ENCODE results near the gene BSPRY.

The BSPRY gene

DNA sequence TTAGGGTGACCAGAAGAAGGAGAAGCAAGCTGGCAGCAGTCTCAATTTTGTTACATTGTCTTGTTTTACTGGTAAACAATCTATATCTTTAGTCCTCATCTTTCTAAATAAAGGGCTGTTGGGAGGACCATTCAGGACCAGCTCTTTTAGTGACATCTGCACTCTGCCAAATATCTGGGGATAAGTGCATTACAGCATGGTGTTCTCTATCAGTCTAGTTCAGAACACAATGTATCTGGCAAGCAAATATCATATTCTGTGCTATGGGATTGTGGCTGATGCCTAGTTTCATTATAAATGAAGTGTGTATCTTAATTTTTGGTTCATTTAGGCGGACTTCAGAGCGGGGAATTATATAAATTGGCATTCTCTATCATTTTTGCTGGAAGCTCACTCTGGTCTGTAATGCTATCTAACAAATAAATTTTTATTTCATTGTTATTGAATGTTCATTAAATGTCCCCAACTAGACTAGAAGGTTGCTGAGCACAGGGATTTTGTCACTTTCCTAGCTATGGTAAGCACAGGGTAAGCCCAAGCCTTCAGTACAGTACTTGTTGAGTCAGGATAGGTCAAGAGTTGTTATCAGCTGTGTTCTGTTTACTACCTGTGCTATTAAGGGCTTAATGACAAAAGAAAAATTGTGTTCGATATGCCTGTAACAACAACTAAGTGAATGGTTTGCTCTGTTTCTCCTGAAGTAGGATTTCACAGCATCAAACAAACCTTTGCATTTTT, 21.1 kb upstream of the BSPRY start:
- Histone ChIP-seq H3K9ac (ENCODE audit: low read depth, low read length) (no peak overlapping the region), H3K4me1 (ENCODE audit: insufficient read depth, low read length) (no peaks in the 10 kb centered on the region), H3K27ac (ENCODE audit: low read length) (no peak overlapping the region), H3K79me2 (ENCODE audit: insufficient read depth, low read length) (no peaks in the 10 kb centered on the region), H4K20me1 (ENCODE audit: insufficient read depth, low read length) (no peaks in the 10 kb centered on the region), H3K4me3 (ENCODE audit: low read depth in 1 of 2, low read length in 2 of 2) (no peak overlapping the region), H3K27me3 (ENCODE audit: insufficient read depth, low read length, poor library complexity) (no peaks in the 10 kb centered on the region), H3K36me3 (ENCODE audit: insufficient read depth, low read length) (no peaks in the 10 kb centered on the region), H3K9me3 (ENCODE audit: insufficient read depth, low read length, severe bottlenecking) (no peaks in the 10 kb centered on the region), H2AFZ (ENCODE audit: low read depth, low read length) (no peak overlapping the region), H3K4me2 (ENCODE audit: insufficient read depth, low read length) (no peak overlapping the region)
- ATAC-seq (ENCODE audit: insufficient read depth, low read depth) (no peak), DNase-seq (no peak)
- no peak for TF ChIP-seq CTCF (IDR thresholded peaks at IDR 0.05; ENCODE audit: borderline replicate concordance, extremely low read depth, low read length, poor library complexity, severe bottlenecking)
- no peak for TF ChIP-seq EZH2 (IDR thresholded peaks at IDR 0.05; ENCODE audit: borderline replicate concordance, low read depth, low read length, severe bottlenecking)

- Histone ChIP-seq H3K36me3 (ENCODE audit: insufficient read depth, low read length) (no peaks in the 10 kb centered on the region), H3K9ac (ENCODE audit: low read depth, low read length) (no peak overlapping the region), H3K4me3 (ENCODE audit: low read depth in 1 of 2, low read length in 2 of 2) (no peak overlapping the region), H3K4me2 (ENCODE audit: insufficient read depth, low read length) (no peak overlapping the region), H3K27me3 (ENCODE audit: insufficient read depth, low read length, poor library complexity) (no peaks in the 10 kb centered on the region), H3K79me2 (ENCODE audit: insufficient read depth, low read length) (no peaks in the 10 kb centered on the region), H3K4me1 (ENCODE audit: insufficient read depth, low read length) (no peaks in the 10 kb centered on the region), H4K20me1 (ENCODE audit: insufficient read depth, low read length) (no peaks in the 10 kb centered on the region), H3K9me3 (ENCODE audit: insufficient read depth, low read length, severe bottlenecking) (no peaks in the 10 kb centered on the region), H3K27ac (ENCODE audit: low read length) (no peak overlapping the region), H2AFZ (ENCODE audit: low read depth, low read length) (no peak overlapping the region)
- TF ChIP-seq CTCF (IDR thresholded peaks at IDR 0.05; ENCODE audit: borderline replicate concordance, extremely low read depth, low read length, poor library complexity, severe bottlenecking) = no peak
- no peak for TF ChIP-seq EZH2 (IDR thresholded peaks at IDR 0.05; ENCODE audit: borderline replicate concordance, low read depth, low read length, severe bottlenecking)
- no peak for DNase-seq
- no peak for ATAC-seq (ENCODE audit: insufficient read depth, low read depth)
Observed at GRCh38 chr9:113331780-113332179, 17.6 kb upstream of the BSPRY start.

DNA sequence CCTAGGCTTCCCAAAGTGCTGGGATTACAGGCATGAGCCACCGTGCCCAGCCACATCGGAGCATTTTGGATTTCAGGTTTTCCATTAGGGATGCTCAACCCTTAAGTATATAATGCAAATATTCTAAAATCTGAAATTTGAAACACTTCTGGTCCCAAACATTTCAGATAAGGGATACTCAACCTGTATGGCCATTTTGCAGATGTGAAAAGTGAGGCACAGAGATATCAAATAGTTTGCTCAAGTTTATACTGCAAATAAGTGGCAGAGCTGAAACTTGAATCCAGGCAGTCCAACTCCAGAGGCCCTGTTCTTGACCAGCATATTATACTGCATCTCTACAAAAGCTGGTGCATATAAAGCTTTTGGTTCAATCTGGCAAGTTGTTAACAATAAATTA, 11.6 kb upstream of the BSPRY start:
- H3K79me2 ChIP-seq (ENCODE audit: insufficient read depth, low read length) = no peaks in the 10 kb centered on the region
- H3K27me3 ChIP-seq (ENCODE audit: insufficient read depth, low read length, poor library complexity) = no peaks in the 10 kb centered on the region
- no peaks in the 10 kb centered on the region for H4K20me1 ChIP-seq (ENCODE audit: insufficient read depth, low read length)
- H3K4me3 ChIP-seq (ENCODE audit: low read depth in 1 of 2, low read length in 2 of 2) = no peak overlapping the region
- peaks cover 21% of the 10 kb centered on the region for H3K4me1 ChIP-seq (ENCODE audit: insufficient read depth, low read length)
- ATAC-seq (ENCODE audit: insufficient read depth, low read depth) (no peak), DNase-seq (no peak)
- H3K9ac ChIP-seq (ENCODE audit: low read depth, low read length) = no peak overlapping the region
- no peaks in the 10 kb centered on the region for H3K9me3 ChIP-seq (ENCODE audit: insufficient read depth, low read length, severe bottlenecking)
- H3K4me2 ChIP-seq (ENCODE audit: insufficient read depth, low read length) = no peak overlapping the region
- H2AFZ ChIP-seq (ENCODE audit: low read depth, low read length) = no peak overlapping the region
- H3K36me3 ChIP-seq (ENCODE audit: insufficient read depth, low read length) = no peaks in the 10 kb centered on the region
- no peak for TF ChIP-seq EZH2 (IDR thresholded peaks at IDR 0.05; ENCODE audit: borderline replicate concordance, low read depth, low read length, severe bottlenecking)
- no peak for TF ChIP-seq CTCF (IDR thresholded peaks at IDR 0.05; ENCODE audit: borderline replicate concordance, extremely low read depth, low read length, poor library complexity, severe bottlenecking)
- no peak overlapping the region for H3K27ac ChIP-seq (ENCODE audit: low read length)

Data from DND-41 (cell line).